Measurements from ENCODE around the gene SDCCAG8.
"Not testable (repeated sequence)": the region's sequence is repeated elsewhere in the genome, so short reads cannot be mapped to it uniquely, and the experiment has no call there.

The SDCCAG8 gene
- total RNA-seq: 27.4 reads per million, percentile 54 among the genes with 10 or more reads in this experiment

DNA sequence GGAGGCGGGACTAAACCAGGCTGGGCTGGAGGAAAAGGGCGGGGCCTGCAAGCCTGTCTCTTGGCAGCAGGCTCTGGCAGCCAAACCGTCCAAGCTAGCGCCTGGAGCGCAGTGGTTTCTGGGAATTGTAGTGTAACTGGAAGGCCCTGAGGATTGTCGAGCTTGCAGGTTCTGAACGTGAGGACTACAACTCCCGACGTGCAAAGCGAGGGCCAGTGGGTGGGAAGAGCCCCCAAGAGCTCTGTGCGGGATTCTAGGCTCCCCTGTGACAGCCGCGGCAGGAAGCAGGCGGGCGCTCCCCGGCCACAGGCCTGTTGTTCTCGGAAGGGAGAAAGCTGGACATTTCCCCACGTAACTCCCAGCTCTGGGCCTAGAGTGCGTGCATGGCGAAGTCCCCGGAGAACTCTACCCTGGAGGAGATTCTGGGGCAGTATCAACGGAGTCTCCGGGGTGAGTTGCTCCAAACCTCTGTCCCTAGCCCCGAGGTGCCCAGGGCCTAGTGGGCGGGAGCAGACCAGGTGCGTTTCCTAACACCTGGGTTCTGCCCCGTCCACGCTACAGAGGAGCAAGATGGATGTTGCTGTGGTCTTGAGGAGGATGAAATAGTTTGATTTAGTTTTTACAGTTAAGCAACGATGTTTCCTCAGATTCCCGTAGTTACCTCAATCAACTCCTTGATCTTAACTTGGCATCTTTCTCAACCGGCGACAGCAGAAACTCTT lies at the start of gene SDCCAG8:
TSS of gene SDCCAG8 (plus strand) at position 251 of the 722 bp plus-strand sequence. CDS start at position 384, 133 bp downstream.
- DNase-seq: peak; percentile 95

DNA sequence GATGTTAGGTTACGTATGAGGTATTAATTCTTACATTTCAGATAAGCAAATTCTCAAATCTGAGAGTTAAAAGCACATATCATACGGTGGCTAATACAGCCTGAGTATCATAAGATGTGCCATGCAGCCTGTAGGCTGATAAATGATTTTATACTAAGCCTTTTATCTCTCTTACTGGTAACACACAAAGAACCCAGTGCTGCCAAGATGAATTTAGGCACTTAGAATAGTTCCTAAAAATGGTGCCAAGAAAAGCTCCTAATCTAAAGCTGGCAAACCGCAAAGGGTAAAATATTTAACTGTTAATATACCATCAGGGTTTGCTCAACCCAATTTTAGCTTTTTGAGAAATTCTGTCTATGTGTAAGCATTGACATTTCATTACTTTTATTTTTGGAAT lies 43.9 kb upstream of the SDCCAG8 start:
- not testable (repeated sequence) for DNase-seq

DNA sequence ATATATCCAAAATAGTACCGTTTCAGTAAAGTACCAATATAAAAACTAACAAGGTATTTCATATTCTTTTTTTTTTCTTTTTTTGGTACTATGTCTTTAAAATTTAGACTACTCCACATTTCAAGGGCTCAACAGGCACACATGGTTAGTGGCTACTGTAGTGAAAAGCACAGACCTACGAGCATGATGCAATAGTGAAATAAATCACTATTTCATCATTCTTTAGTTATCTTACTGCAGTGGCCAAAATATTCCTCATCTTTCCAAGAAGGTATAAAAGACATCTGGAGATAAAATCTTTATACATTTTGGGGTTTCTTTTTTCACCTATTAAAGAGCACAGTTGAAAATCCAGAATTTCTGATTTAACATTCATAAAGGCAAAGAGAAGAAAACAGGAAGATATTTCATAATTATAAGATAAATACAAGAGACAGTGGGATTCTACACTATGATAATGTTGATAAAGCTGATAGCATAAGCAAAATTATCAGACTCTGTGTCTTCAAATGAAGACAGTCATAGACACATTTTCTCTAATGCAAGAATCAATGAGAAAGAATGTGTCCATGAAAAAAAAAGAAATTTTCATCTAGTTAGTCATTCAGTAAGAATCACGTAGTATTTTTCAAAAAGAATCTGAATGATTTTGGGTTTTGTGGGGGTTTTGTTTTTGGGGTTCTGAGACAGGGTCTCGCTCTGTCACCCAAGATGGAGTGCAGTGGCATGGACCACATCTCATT lies 42.6 kb upstream of the SDCCAG8 start:
- DNase-seq: no peak

- DNase-seq: not testable (repeated sequence)
Observed at GRCh38 chr1:243215276-243215875, 40.5 kb upstream of the SDCCAG8 start.

DNA sequence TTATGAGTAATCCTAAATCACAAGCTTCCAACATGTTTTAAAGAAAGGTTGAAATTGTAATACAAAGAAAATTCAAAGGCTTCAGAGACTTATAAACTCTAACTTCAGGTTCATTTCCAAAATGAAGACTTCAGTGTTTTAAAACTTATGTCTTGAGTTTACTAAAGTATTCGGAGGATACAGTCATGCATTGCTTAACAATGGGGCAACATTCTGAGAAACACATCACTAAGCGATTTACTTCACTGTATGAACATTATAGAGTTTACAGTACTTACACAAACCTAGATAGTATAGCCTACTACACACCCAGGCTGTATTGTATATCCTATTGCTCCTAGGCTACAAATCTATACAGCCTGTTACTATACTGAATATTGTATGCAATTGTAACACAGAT lies 39.1 kb upstream of the SDCCAG8 start:
- no peak for DNase-seq

- DNase-seq: no peak
Observed at GRCh38 chr1:243217349-243217748, 38.5 kb upstream of the SDCCAG8 start.

DNA sequence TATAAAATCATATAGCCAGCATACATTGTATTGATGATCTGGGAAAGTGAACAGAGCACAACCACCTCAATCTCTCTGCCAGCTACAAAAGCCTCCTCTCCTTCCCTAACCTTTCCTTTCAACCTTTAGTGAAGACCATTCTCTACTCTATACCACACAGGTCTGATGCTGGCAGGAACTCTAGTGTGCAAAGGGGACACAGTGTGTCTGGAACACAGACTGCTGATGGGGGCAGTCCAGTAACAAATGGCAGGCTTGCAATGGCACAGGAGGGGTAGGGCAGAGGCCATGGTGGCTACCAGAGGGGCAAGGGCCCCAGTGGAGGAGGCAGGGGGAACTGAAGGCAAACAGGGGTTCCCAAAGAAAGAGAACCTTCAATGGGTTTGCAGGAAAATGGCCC lies 37.8 kb upstream of the SDCCAG8 start:
- DNase-seq: no peak

DNA sequence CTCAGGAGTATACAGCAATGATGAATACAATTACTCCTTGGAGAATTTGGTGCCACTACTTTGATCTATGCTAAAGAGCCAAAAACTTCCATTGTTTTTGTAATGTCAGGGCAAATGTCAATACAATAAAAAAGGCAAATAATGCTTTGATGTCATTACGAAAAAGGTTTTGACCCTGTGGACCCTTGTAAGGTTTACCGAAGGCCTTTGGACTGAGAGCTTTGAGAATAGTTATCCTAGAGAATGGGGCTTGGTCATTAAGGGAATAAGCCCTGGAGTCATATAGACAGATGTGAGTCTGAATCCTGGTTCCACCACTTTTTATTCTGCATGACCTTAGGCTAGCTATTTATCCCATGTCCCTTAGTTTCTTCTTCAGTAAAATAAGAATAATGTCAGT lies 28.2 kb upstream of the SDCCAG8 start:
- DNase-seq: no peak

DNA sequence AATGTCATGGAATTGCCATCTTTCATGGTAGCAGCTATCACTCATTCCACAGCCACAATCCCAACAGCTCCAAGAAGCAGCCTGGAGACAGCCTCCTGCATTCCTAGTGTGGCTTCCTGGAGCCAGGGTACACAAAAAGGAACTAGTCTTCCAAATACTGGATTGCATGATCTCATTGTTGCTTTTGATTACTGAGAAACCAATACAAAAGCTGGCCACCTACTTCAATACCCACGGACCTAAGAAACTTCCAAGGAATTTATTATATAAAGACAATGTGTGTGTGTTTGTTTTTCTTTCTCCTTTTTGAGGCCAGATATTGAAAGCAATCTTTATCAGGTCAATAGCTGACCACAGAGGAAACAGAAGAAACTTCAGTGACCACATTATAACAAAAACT lies 26.3 kb upstream of the SDCCAG8 start:
- no peak for DNase-seq

GRCh38 chr1:243230914-243231313 lies 24.9 kb upstream of the SDCCAG8 start:
- no peak for DNase-seq

DNA sequence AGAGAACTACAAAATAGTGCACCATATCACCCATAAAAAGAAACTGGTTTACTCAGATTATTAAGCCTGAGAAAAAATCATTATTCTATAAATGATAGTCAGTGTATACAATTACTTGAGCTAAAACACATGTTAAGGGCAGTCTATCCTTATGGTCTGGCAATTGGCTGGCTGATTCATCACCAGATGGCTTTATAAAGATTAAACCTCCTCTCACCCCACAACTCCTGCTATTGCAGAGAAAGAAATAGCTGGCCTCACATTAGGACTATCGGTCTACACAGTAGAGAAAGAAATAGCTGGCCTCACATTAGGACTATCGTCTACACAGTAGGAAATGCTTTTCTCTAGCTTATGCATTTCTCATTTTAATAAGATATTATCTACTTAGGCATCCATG lies 21.9 kb upstream of the SDCCAG8 start:
- no peak for DNase-seq

- no peak for DNase-seq
Observed at GRCh38 chr1:243234978-243235647, 20.7 kb upstream of the SDCCAG8 start.

DNA sequence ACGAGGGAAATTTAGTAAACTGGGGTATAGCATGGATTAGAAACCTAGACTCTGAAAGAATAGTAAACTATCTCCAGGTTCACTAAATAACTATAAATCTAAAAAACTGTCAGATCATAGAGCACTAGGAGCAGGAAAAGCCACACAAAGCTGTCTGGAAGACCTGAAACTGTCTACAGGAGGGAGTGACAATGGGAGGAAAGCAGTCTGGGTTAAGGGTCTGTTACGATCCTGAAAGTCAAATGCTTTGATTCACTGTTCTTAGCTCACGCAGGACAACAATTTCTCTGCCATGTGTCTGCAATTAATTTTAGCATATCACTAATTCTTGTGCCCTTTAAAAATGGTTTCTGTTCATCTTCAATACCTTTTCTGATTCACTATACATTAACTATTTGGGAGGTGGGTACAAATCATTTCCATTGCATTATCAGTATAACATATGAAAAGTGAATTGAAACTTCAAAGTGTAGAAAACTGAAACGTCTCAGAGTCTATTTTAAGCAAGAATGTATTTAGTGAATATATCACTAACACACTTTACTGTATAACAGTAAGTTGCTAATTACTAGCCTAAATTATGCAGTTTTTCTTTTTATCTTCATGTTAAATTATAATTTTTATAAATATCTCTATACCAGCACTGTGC lies 19.1 kb upstream of the SDCCAG8 start:
- DNase-seq: no peak

GRCh38 chr1:243244432-243244841 lies 11.4 kb upstream of the SDCCAG8 start:
- no peak for DNase-seq

GRCh38 chr1:243246916-243247315 lies 8.9 kb upstream of the SDCCAG8 start:
- DNase-seq: no peak

GRCh38 chr1:243247901-243248300 lies 7.9 kb upstream of the SDCCAG8 start:
- DNase-seq: no peak

DNA sequence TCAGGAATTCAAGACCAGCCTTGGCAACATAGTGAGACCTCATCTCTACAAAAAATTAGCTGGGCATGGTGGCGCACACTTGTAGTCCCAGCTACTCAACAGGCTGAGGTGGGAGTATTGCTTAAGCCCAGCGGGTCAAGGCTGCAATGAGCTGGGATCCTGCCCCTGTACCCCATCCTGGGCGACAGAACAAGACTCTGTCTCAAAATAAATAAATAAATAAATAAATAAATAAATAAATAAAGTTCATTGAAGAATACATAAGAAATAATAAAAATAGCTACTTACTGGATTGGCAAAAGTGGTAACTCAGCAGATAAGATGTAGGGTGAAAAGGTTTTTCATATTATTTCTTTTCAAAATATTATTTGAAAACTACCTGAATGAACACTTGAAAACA lies 6.6 kb upstream of the SDCCAG8 start:
- no peak for DNase-seq

DNA sequence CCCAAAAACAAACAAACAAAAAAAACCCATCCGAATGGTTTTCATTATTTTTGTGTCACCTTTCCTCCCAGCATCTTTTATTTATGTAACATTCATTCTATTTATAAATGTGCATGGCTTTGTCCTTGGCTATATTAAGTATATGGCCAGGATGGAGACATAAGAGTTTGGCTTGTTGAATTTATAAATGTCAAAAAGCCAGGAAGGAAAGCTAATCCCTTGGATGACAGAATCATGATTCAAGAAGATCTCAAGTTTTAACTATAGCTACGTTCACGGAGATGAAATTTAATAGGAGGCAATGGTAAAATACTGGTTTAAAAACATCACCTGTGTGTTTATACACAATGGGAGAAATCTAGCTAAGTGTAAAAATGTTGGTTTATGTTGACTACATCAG lies 5.7 kb upstream of the SDCCAG8 start:
- no peak for DNase-seq

GRCh38 chr1:243251539-243251938 lies 4.3 kb upstream of the SDCCAG8 start:
- no peak for DNase-seq

- no peak for DNase-seq
Observed at GRCh38 chr1:243253211-243253925, 2.5 kb upstream of the SDCCAG8 start.

- DNase-seq: no peak
Observed at GRCh38 chr1:243253926-243254232, 2.0 kb upstream of the SDCCAG8 start.

DNA sequence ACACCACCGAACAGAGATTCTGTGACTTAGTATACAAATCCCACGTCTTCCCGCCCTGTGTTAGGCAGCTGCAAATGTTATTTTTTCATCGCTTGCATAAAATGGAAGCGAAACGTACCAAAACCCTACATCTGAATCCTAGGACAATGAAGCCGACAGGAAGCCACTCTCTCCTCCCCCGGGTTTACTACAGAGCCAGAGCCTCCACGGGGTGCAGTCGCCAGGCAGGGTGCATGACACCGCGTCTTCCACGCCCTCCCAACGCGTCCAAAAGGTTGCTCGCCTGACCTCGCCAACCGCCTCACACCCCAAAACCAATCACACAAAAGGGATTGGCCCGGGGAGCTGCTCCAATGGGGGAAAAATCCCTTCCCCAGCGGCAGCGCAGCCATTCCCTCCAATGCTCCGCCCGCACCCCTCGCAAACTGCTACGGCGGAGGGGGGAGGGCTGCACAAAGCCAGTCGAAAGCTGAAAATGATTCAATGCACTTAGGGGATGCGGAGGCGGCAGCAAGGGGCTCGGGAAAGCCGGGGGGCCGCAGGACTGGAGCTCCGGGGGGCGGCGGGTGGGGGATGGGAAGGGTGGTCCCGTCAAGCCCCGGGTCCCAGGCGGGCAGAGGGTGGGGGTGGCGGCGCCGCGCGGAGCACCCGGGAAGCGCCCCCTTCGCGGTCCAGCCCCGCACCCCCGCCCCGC lies 1.5 kb upstream of the SDCCAG8 start:
- peak; percentile 45 for DNase-seq

Data from effector CD4-positive, alpha-beta T cell (primary cell).